Effector memory CD4-positive, alpha-beta T cell (primary cell): ENCODE measurements around the gene NFASC.
A peak's percentile ranks its signal among the peaks of the same experiment; 100 is the strongest.

Experiments
- DNase-seq, 3 donors: peaks; one replicate each; pipeline ENCODE4 v3.0.0-alpha.2; 2020
- H3K27ac ChIP-seq: 2 replicates; pipeline ENCODE4 v1.7.0; 2013; ENCODE audit warnings: mild to moderate bottlenecking, low read length, moderate library complexity; ENCODE audit not compliant: insufficient read depth, poor library complexity, severe bottlenecking
- H3K27me3 ChIP-seq: replicated peaks from 2 replicates; pipeline ENCODE4 v1.7.0; 2013; ENCODE audit warnings: mild to moderate bottlenecking, low read length; ENCODE audit not compliant: insufficient read depth, control insufficient read depth, poor library complexity, severe bottlenecking
- H3K36me3 ChIP-seq: 2 replicates; pipeline ENCODE4 v1.7.0; 2013; ENCODE audit warnings: mild to moderate bottlenecking, low read length, moderate library complexity; ENCODE audit not compliant: control insufficient read depth, insufficient read depth
- H3K4me1 ChIP-seq: 2 replicates; pipeline ENCODE4 v1.7.0; 2013; ENCODE audit warnings: low read length, mild to moderate bottlenecking; ENCODE audit not compliant: control insufficient read depth, insufficient read depth, poor library complexity, severe bottlenecking
- H3K4me3 ChIP-seq: 2 replicates; pipeline ENCODE4 v1.7.0; 2013; ENCODE audit warnings: low read length, low read depth, mild to moderate bottlenecking; ENCODE audit not compliant: insufficient read depth, poor library complexity, severe bottlenecking
- H3K9me3 ChIP-seq: 2 replicates; pipeline ENCODE4 v1.7.0; 2013; ENCODE audit warnings: mild to moderate bottlenecking, low read length, moderate library complexity; ENCODE audit not compliant: control insufficient read depth

NFASC gene

GRCh38 chr1:205061227-205061626 lies 190.6 kb downstream of the NFASC start:
- Histone ChIP-seq H3K4me3 (no peak overlapping the region), H3K27me3 (no peaks in the 10 kb centered on the region), H3K9me3 (no peaks in the 10 kb centered on the region), H3K4me1 (no peaks in the 10 kb centered on the region), H3K27ac (no peak overlapping the region), H3K36me3 (no peaks in the 10 kb centered on the region)
- DNase-seq: no peak

GRCh38 chr1:205061665-205062069 lies 191.0 kb downstream of the NFASC start:
- Histone ChIP-seq H3K27ac (no peak overlapping the region), H3K4me3 (no peak overlapping the region), H3K27me3 (no peaks in the 10 kb centered on the region), H3K9me3 (no peaks in the 10 kb centered on the region), H3K4me1 (no peaks in the 10 kb centered on the region), H3K36me3 (no peaks in the 10 kb centered on the region)
- DNase-seq: peak in 2 of 3 donors; percentile 27 to 38

GRCh38 chr1:205062319-205062718 lies 191.7 kb downstream of the NFASC start:
- H3K27me3 ChIP-seq: no peaks in the 10 kb centered on the region
- no peak overlapping the region for H3K4me3 ChIP-seq
- no peaks in the 10 kb centered on the region for H3K9me3 ChIP-seq
- H3K36me3 ChIP-seq: no peaks in the 10 kb centered on the region
- no peaks in the 10 kb centered on the region for H3K4me1 ChIP-seq
- no peak overlapping the region for H3K27ac ChIP-seq
- no peak for DNase-seq

GRCh38 chr1:205062895-205063294 lies 192.2 kb downstream of the NFASC start:
- Histone ChIP-seq H3K27ac (no peak overlapping the region), H3K9me3 (no peaks in the 10 kb centered on the region), H3K4me3 (no peak overlapping the region), H3K36me3 (no peaks in the 10 kb centered on the region), H3K4me1 (no peaks in the 10 kb centered on the region), H3K27me3 (no peaks in the 10 kb centered on the region)
- no peak for DNase-seq

- H3K4me1 ChIP-seq: no peaks in the 10 kb centered on the region
- DNase-seq: no peak
- no peak overlapping the region for H3K4me3 ChIP-seq
- H3K27me3 ChIP-seq: no peaks in the 10 kb centered on the region
- no peak overlapping the region for H3K27ac ChIP-seq
- no peaks in the 10 kb centered on the region for H3K9me3 ChIP-seq
- no peaks in the 10 kb centered on the region for H3K36me3 ChIP-seq
Observed at GRCh38 chr1:205064301-205064700, 193.6 kb downstream of the NFASC start.

- Histone ChIP-seq H3K9me3 (no peaks in the 10 kb centered on the region), H3K27ac (no peak overlapping the region), H3K36me3 (no peaks in the 10 kb centered on the region), H3K4me3 (no peak overlapping the region), H3K4me1 (no peaks in the 10 kb centered on the region), H3K27me3 (no peaks in the 10 kb centered on the region)
- DNase-seq: no peak
Observed at GRCh38 chr1:205064741-205065316, 194.2 kb downstream of the NFASC start.

- no peaks in the 10 kb centered on the region for H3K36me3 ChIP-seq
- DNase-seq: no peak
- H3K4me3 ChIP-seq: no peak overlapping the region
- H3K9me3 ChIP-seq: no peaks in the 10 kb centered on the region
- H3K4me1 ChIP-seq: no peaks in the 10 kb centered on the region
- H3K27ac ChIP-seq: no peak overlapping the region
- H3K27me3 ChIP-seq: no peaks in the 10 kb centered on the region
Observed at GRCh38 chr1:205065666-205066065, 195.0 kb downstream of the NFASC start.

- no peaks in the 10 kb centered on the region for H3K27me3 ChIP-seq
- H3K9me3 ChIP-seq: no peaks in the 10 kb centered on the region
- no peaks in the 10 kb centered on the region for H3K36me3 ChIP-seq
- no peak for DNase-seq
- no peak overlapping the region for H3K4me3 ChIP-seq
- H3K27ac ChIP-seq: no peak overlapping the region
- H3K4me1 ChIP-seq: no peaks in the 10 kb centered on the region
Observed at GRCh38 chr1:205066141-205066818, 195.6 kb downstream of the NFASC start.

GRCh38 chr1:205067031-205067430 lies 196.4 kb downstream of the NFASC start:
- H3K4me1 ChIP-seq: no peaks in the 10 kb centered on the region
- H3K4me3 ChIP-seq: no peak overlapping the region
- no peaks in the 10 kb centered on the region for H3K27me3 ChIP-seq
- no peak for DNase-seq
- no peak overlapping the region for H3K27ac ChIP-seq
- H3K36me3 ChIP-seq: no peaks in the 10 kb centered on the region
- no peaks in the 10 kb centered on the region for H3K9me3 ChIP-seq

GRCh38 chr1:205068001-205068400 lies 197.3 kb downstream of the NFASC start:
- Histone ChIP-seq H3K4me1 (no peaks in the 10 kb centered on the region), H3K9me3 (no peaks in the 10 kb centered on the region), H3K36me3 (no peaks in the 10 kb centered on the region), H3K4me3 (no peak overlapping the region), H3K27ac (no peak overlapping the region), H3K27me3 (no peaks in the 10 kb centered on the region)
- no peak for DNase-seq
